Right forelimb (tissue), 1 donor: Measurements from ENCODE around the gene SMARCC1.

Source experiments
- DNase-seq: peaks from one replicate; pipeline ENCODE4 v3.0.0-alpha.2; 2018

Gene SMARCC1

GRCh38 chr3:47536221-47536891 is 245.3 kb downstream of the SMARCC1 start:
- no peak for DNase-seq
